ES-I3 (cell line): ENCODE results near the gene CRTC1.
A peak's percentile ranks its signal among the peaks of the same experiment; 100 is the strongest.
"Not testable (repeated sequence)": the region's sequence is repeated elsewhere in the genome, so short reads cannot be mapped to it uniquely, and the experiment has no call there.

ENCODE experiments used
- H3K36me3 ChIP-seq: 2 replicates; pipeline ENCODE4 v1.6.1; 2013; ENCODE audit warnings: mild to moderate bottlenecking, low read length, control low read depth, moderate library complexity; ENCODE audit not compliant: insufficient read depth
- H3K4me1 ChIP-seq: 2 replicates; pipeline ENCODE4 v1.6.1; 2013; ENCODE audit warnings: mild to moderate bottlenecking, control low read depth, low read length; ENCODE audit not compliant: insufficient read depth
- H3K9ac ChIP-seq: 2 replicates; pipeline ENCODE4 v1.6.1; 2013; ENCODE audit warnings: low read depth, mild to moderate bottlenecking, low read length, moderate library complexity
- H3K9me3 ChIP-seq: 2 replicates; pipeline ENCODE4 v1.6.1; 2013; ENCODE audit warnings: mild to moderate bottlenecking, low read length, moderate library complexity; ENCODE audit not compliant: control insufficient read depth, insufficient read depth

CRTC1 gene

DNA sequence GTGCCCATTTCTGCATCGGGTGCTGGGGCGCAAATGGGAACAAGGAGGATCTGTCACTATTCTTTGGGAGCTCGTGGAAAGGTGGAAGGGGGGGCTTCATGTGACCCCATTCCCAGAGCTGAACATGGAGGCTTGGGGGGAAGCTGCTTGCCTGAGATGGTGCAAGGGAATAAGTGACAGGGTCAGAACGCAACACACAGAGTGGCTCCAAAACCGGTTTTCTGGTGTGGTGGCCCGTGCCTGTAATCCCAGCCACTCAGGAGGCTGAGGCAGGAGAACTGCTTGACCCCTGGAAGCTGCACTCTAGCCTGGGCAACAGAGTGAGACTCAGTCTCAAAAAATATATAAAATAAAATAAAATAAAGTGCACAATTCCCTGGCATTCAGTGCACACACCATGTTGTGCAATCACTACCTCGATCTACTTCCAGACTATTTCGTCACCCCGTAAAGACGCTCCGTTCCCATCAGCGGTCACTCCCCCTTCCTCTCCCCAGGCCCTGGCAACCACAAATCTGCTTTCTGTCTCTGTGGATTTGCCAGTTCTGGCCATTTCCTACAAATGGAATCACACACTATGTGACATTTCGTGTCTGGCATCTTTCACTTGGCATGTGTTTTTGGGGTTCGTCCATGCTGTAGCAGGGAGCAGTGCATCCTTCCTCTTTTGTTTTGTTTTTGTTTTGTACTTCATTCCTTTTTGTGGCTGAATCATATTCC is 125.8 kb downstream of the CRTC1 start:
- no peak overlapping the region for H3K9ac ChIP-seq
- no peaks in the 10 kb centered on the region for H3K4me1 ChIP-seq
- no peaks in the 10 kb centered on the region for H3K36me3 ChIP-seq
- H3K9me3 ChIP-seq: no peaks in the 10 kb centered on the region

DNA sequence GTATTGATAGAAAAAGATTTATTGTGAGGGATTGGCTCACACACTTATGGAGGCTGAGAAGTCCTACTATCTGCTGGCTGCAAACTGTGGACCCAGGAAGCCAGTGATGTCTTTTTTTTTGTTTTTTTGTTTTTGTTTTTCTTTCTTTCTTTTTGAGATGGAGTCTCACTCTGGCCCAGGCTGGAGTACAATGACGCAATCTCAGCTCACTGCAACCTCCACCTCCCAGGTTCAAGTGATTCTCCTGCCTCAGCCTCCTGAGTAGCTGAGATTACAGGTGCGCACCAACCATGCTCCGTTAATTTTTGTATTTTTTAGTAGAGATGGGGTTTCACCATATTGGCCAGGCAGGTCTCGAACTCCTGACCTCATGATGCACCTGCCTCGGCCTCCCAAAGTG is 128.2 kb downstream of the CRTC1 start:
- not testable (repeated sequence) for H3K36me3 ChIP-seq, H3K4me1 ChIP-seq, H3K9me3 ChIP-seq, H3K9ac ChIP-seq

GRCh38 chr19:18814063-18814462 is 130.6 kb downstream of the CRTC1 start:
- Histone ChIP-seq H3K4me1 (no peaks in the 10 kb centered on the region), H3K9me3 (no peaks in the 10 kb centered on the region), H3K36me3 (no peaks in the 10 kb centered on the region), H3K9ac (no peak overlapping the region)

DNA sequence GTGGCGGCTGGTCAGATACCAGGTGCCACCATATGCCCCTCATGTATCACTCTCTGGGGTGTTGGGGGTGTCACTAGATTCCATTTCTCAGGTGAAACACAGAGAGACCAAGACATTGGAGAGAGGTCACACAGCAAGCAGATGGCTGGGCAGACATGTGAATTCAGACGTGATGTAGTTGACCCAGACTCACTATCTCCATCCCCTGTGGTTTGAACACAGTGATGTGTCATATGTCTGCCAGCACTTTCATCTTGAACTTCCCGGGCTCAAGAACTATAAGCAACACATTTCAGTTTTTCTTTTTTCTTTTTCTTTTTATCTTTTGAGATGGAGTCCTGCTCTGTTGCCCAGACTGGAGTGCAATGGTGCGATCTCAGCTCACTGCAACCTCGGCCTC is 132.2 kb downstream of the CRTC1 start:
- Histone ChIP-seq H3K36me3 (no peaks in the 10 kb centered on the region), H3K9ac (no peak overlapping the region), H3K4me1 (no peaks in the 10 kb centered on the region), H3K9me3 (no peaks in the 10 kb centered on the region)

DNA sequence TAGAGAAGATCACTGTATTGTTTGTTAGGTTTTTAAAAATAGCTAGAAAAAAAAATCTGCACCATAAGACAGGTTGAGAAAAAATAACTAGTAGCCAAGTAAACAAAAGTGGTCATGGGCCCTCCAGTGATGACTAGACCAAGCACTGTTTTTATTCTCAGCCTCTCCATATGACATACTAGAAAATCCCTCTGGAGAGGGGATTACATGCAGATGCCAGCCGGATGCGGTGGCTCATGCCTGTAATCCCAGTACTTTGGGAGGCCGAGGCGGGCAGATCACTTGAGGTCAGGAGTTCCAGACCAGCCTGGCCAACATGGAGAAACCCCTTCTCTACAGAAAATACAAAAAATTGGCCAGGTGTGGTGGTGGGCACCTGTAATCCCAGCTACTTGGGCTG is 133.2 kb downstream of the CRTC1 start:
- H3K9ac ChIP-seq, H3K4me1 ChIP-seq, H3K9me3 ChIP-seq, H3K36me3 ChIP-seq: not testable (repeated sequence)

- Histone ChIP-seq H3K4me1 (no peaks in the 10 kb centered on the region), H3K9me3 (no peaks in the 10 kb centered on the region), H3K9ac (no peak overlapping the region), H3K36me3 (no peaks in the 10 kb centered on the region)
Observed at GRCh38 chr19:18817574-18817973, 134.1 kb downstream of the CRTC1 start.

DNA sequence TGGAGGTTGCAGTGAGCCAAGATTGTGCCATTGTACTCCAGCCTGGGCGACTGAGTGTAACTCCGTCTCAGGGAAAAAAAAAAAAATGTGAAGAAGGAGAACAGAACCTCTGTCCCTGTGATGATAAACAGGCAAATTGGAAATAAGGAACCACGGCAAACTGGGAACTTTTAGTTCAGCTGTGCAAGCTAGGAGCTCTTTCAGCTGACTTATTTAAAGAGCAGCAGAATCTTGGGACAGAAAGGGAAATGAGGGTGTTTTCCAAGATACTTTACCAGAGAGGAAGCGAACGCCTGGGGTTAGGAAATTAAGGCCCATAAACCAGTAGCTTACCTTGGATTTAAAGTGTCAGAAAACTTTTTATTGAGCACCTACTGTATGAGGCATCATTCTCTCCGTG is 145.3 kb downstream of the CRTC1 start:
- H3K9ac ChIP-seq: no peak overlapping the region
- no peaks in the 10 kb centered on the region for H3K9me3 ChIP-seq
- H3K4me1 ChIP-seq: peaks cover 3% of the 10 kb centered on the region; the same call in 1 of the 2 replicates
- no peaks in the 10 kb centered on the region for H3K36me3 ChIP-seq

DNA sequence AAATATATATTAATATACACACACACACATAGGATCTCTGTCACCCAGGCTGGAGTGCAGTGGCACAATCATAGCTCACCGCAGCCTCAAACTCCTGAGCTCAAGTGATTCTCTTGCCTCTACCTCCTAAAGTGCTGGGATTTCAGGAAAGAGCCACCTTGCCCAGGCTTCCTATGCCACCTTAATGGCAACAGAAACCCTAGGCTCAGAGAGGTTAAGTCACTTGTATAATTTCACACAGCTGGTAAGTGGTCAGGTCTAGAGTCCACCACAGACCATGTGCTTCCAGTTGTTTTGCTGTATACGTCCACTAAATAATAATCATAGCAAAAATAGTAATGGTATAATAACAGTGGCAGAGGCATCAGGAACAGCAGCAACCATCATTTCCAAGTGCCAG is 147.0 kb downstream of the CRTC1 start:
- no peak overlapping the region for H3K9ac ChIP-seq
- no peaks in the 10 kb centered on the region for H3K9me3 ChIP-seq

DNA sequence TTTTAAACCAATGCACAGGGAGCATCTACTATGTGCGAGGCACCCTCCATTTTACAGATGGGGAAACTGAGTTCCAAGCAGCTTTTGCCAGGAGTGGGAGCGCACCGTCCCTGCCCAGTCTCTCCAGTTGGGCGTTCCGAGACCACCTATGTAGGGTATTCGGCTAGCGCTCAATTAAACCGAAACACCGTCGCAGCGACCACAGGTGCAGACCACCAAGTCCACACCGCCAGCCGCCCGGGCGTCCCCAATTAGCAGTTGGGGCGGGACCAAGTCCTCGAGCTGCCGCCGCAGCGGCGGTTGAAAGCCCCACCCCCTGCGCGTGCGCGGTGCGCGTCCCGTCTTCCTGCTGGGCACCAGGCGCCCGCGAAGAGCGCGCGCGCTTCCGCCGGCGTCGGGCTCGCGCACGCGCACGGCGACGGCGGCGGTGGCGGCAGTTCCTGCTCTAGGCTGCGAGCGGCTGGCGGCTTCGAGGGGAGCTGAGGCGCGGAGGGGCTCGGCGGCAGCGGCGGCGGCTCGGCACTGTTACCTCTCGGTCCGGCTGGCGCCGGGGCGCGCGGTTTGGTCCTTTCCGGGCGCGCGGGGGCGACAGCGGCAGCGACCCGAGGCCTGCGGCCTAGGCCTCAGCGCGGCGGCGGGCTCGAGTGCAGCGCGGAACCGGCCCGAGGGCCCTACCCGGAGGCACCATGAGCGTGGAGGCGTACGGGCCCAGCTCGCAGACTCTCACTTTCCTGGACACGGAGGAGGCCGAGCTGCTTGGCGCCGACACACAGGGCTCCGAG is 148.2 kb downstream of the CRTC1 start, which contains the start of gene UPF1:
Gene UPF1 (plus strand): TSS at position 436 of the 782 bp plus-strand sequence. CDS start 251 bp downstream, at position 687.
- H3K9me3 ChIP-seq: no peaks in the 10 kb centered on the region
- peak within 1 kb of the TSS; percentile 78 for H3K9ac ChIP-seq
- peaks cover 14% of the 10 kb centered on the region; the same call in 1 of the 2 replicates for H3K4me1 ChIP-seq
- H3K36me3 ChIP-seq: 0 out of 2 replicates have a peak, but pooled peaks cover 2% of the 10 kb centered on the region

More for the DNA sequence above, 147.0 kb downstream of the CRTC1 start:
- 0 out of 2 replicates have a peak, but pooled peaks cover 1% of the 10 kb centered on the region for H3K36me3 ChIP-seq
- peaks cover 14% of the 10 kb centered on the region; the same call in 1 of the 2 replicates for H3K4me1 ChIP-seq
